22Rv1 (cell line): ENCODE results near the gene ARMC2.

Experiments used
- H3K27ac ChIP-seq: fragments of 450-650 bp; 2 replicates; pipeline ENCODE4 v1.5.1; 2017
- CTCF ChIP-seq: fragments of 450-650 bp; IDR thresholded peaks from 2 replicates; pipeline ENCODE4 v1.5.1; 2017; ENCODE audit warnings: mild to moderate bottlenecking
- ZFX ChIP-seq: fragments of 450-650 bp; IDR thresholded peaks from 2 replicates; pipeline ENCODE4 v1.6.1; 2017; ENCODE audit warnings: antibody characterized with exemption, borderline replicate concordance

ARMC2 gene

GRCh38 chr6:108803982-108804490, 44.2 kb upstream of the ARMC2 start:
- TF ChIP-seq CTCF (no peak), ZFX (no peak)
- H3K27ac ChIP-seq = no peak overlapping the region

- no peak for TF ChIP-seq CTCF
- H3K27ac ChIP-seq = no peak overlapping the region
Measured at GRCh38 chr6:108804956-108805355, 43.3 kb upstream of the ARMC2 start.

GRCh38 chr6:108805611-108806167, 42.5 kb upstream of the ARMC2 start:
- no peak for TF ChIP-seq ZFX
- no peak for TF ChIP-seq CTCF
- H3K27ac ChIP-seq = no peak overlapping the region

- TF ChIP-seq ZFX = no peak
- TF ChIP-seq CTCF = no peak
- no peak overlapping the region for H3K27ac ChIP-seq
Measured at GRCh38 chr6:108806171-108806570, 42.1 kb upstream of the ARMC2 start.

GRCh38 chr6:108806665-108807064, 41.6 kb upstream of the ARMC2 start:
- TF ChIP-seq ZFX (no peak), CTCF (no peak)
- no peak overlapping the region for H3K27ac ChIP-seq

GRCh38 chr6:108807928-108808327, 40.3 kb upstream of the ARMC2 start:
- H3K27ac ChIP-seq = no peak overlapping the region
- TF ChIP-seq CTCF = no peak
- TF ChIP-seq ZFX = no peak

- TF ChIP-seq CTCF = no peak
- no peak for TF ChIP-seq ZFX
- no peak overlapping the region for H3K27ac ChIP-seq
Measured at GRCh38 chr6:108809211-108809610, 39.0 kb upstream of the ARMC2 start.
